Bronchial epithelial cell (primary cell): ENCODE data around the gene APLP2. TPM values are rescaled to one million over a fixed set of nuclear protein-coding genes. Genes with fewer than 3 reads are reported as not detected.

Source experiments
- DNase-seq: peaks from one replicate; pipeline ENCODE4 v3.0.0-alpha.2; 2010; ENCODE audit warnings: low read depth
- FAIRE-seq: peaks from 2 replicates; lab custom pipeline; 2011; peaks lifted over from hg19 to GRCh38; lab: Jason Lieb, UNC
- H3K27me3 ChIP-seq: 2 replicates; pipeline ENCODE4 v1.5.1; 2011; ENCODE audit warnings: low read length; ENCODE audit not compliant: control insufficient read depth, insufficient read depth
- H3K36me3 ChIP-seq: 2 replicates; pipeline ENCODE4 v1.5.1; 2011; ENCODE audit warnings: low read length; ENCODE audit not compliant: control insufficient read depth, insufficient read depth
- H3K4me3 ChIP-seq: 2 replicates; pipeline ENCODE4 v1.5.1; 2011; ENCODE audit warnings: mild to moderate bottlenecking, low read depth, low read length, control low read depth
- CTCF ChIP-seq: IDR thresholded peaks from 2 replicates; pipeline ENCODE4 v1.5.1; 2011; ENCODE audit warnings: mild to moderate bottlenecking, moderate library complexity, low read length, control low read depth, inconsistent platforms; ENCODE audit not compliant: insufficient read depth, severe bottlenecking
- total RNA-seq: library from RNA; depleted of rRNA; stranded (reverse); fragments of >200 nt; gene quantifications from 2 replicates; pipeline ENCODE4 v1.2.1, GENCODE V29; 2014

The APLP2 gene
- total RNA-seq, 1 donor from 2014 or later: 504 TPM

GRCh38 chr11:130126516-130126915 lies 56.8 kb downstream of the APLP2 start:
- FAIRE-seq: no peak

GRCh38 chr11:130127509-130127908 lies 57.8 kb downstream of the APLP2 start:
- Histone ChIP-seq H3K36me3 (peaks cover 30% of the 10 kb centered on the region), H3K27me3 (no peaks in the 10 kb centered on the region), H3K4me3 (no peak overlapping the region)
- DNase-seq (no peak), FAIRE-seq (no peak)
- TF ChIP-seq CTCF: no peak

More at GRCh38 chr11:130126516-130126915, 56.8 kb downstream of the APLP2 start:
- H3K36me3 ChIP-seq: peaks cover 32% of the 10 kb centered on the region
- no peak overlapping the region for H3K4me3 ChIP-seq
- no peak for DNase-seq
- no peak for TF ChIP-seq CTCF
- no peaks in the 10 kb centered on the region for H3K27me3 ChIP-seq

- H3K27me3 ChIP-seq: no peaks in the 10 kb centered on the region
- TF ChIP-seq CTCF: no peak
- DNase-seq (no peak), FAIRE-seq (no peak)
- H3K4me3 ChIP-seq: no peak overlapping the region
- peaks cover 29% of the 10 kb centered on the region for H3K36me3 ChIP-seq
Observed at GRCh38 chr11:130128626-130129025, 58.9 kb downstream of the APLP2 start.

GRCh38 chr11:130129922-130130321 lies 60.2 kb downstream of the APLP2 start:
- Histone ChIP-seq H3K36me3 (peaks cover 32% of the 10 kb centered on the region), H3K4me3 (no peak overlapping the region), H3K27me3 (no peaks in the 10 kb centered on the region)
- no peak for DNase-seq
- no peak for FAIRE-seq
- TF ChIP-seq CTCF: no peak

GRCh38 chr11:130131961-130132850 lies 62.5 kb downstream of the APLP2 start:
- FAIRE-seq (no peak), DNase-seq (peak; percentile 70)
- H3K4me3 ChIP-seq: no peak overlapping the region
- peaks cover 33% of the 10 kb centered on the region for H3K36me3 ChIP-seq
- peak; percentile 63 for TF ChIP-seq CTCF
- H3K27me3 ChIP-seq: no peaks in the 10 kb centered on the region
